Coronary artery (tissue), 2 donors: ENCODE results near the gene TSFM.

ENCODE experiments used
- DNase-seq: peaks from one replicate; pipeline ENCODE4 v3.0.0-alpha.2; 2017; ENCODE audit warnings: low spot score
- H3K27ac ChIP-seq, 2 donors: fragments of 200-600 bp; sonication (generic); one replicate each; pipeline ENCODE4 v1.5.1; 2016 to 2019
- H3K4me3 ChIP-seq: fragments of 200-600 bp; sonication (generic); 2 replicates; pipeline ENCODE4 v1.5.1; 2016; ENCODE audit warnings: mild to moderate bottlenecking, moderate library complexity
- CTCF ChIP-seq: fragments of 200-600 bp; sonication (generic); IDR thresholded peaks from one replicate; pipeline ENCODE4 v1.5.1; 2019; ENCODE audit warnings: antibody characterized with exemption

TSFM gene

GRCh38 chr12:57759360-57759980 lies 23.1 kb upstream of the TSFM start:
- no peak for TF ChIP-seq CTCF
- DNase-seq, result no peak
- no peak overlapping the region for H3K4me3 ChIP-seq
- H3K27ac ChIP-seq, result no peak overlapping the region

GRCh38 chr12:57760347-57760982 lies 22.1 kb upstream of the TSFM start:
- H3K27ac ChIP-seq, result no peak overlapping the region
- H3K4me3 ChIP-seq, result no peak overlapping the region
- no peak for TF ChIP-seq CTCF
- no peak for DNase-seq

- no peak for TF ChIP-seq CTCF
Observed at GRCh38 chr12:57761391-57761998, 21.1 kb upstream of the TSFM start.

GRCh38 chr12:57762463-57762862 lies 20.1 kb upstream of the TSFM start:
- no peak overlapping the region for H3K4me3 ChIP-seq

More at GRCh38 chr12:57761391-57761998, 21.1 kb upstream of the TSFM start:
- DNase-seq, result no peak
- no peak overlapping the region for H3K4me3 ChIP-seq
- no peak overlapping the region for H3K27ac ChIP-seq

GRCh38 chr12:57763881-57764661 lies 18.5 kb upstream of the TSFM start:
- no peak overlapping the region for H3K27ac ChIP-seq
- H3K4me3 ChIP-seq, result no peak overlapping the region
- no peak for TF ChIP-seq CTCF
- no peak for DNase-seq

More at GRCh38 chr12:57762463-57762862, 20.1 kb upstream of the TSFM start:
- no peak overlapping the region for H3K27ac ChIP-seq
- no peak for DNase-seq
- TF ChIP-seq CTCF, result no peak

GRCh38 chr12:57764662-57765002 lies 18.0 kb upstream of the TSFM start:
- no peak overlapping the region for H3K27ac ChIP-seq
- no peak for TF ChIP-seq CTCF
- DNase-seq, result no peak
- peak overlapping the region; percentile 69 for H3K4me3 ChIP-seq
